Measurements from ENCODE around the gene TNIP3.
"Not testable (repeated sequence)": the region's sequence is repeated elsewhere in the genome, so short reads cannot be mapped to it uniquely, and the experiment has no call there.

The TNIP3 gene

DNA sequence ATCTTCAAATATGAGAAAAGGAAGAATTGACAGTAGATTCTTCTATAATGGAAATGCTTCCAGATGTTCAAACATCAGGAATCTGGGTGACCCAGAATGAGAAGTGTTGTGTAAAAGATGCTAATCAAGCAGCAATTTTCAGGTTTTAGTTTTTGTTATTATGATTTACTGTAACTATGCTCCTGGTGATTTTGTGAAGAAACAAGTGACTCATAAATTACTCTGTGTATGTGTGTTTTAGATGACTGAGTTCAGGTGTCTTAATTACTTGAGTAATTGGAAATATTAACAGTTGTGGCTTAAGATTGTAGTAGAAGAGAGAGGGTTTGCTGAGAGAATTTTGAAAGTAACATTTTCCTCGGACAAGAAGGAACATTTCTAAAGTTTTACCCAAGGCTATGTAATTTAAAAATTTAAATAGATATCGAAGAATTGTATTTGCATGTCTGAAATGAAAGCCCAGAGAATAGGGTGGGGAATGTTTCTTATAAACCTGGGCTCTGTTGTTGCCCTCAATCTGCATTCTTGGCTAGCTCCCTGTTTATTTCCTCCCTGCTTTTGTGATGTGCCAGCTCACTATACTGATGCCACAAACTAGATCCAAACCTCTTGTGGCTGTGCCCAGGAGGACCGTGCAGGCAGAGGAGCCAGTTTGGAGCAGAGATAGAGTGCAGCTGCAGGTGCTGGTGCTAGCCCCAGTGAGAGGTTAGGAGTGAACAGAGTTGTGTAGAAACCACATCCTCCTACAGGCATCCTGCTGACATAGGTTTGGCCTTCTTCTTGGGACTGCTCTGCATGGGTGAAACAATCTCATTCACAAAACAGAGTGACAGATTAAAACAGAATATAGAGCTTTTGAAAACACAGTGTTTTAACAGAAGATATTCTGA is 25.4 kb upstream of the TNIP3 start:
- FAIRE-seq = no peak

DNA sequence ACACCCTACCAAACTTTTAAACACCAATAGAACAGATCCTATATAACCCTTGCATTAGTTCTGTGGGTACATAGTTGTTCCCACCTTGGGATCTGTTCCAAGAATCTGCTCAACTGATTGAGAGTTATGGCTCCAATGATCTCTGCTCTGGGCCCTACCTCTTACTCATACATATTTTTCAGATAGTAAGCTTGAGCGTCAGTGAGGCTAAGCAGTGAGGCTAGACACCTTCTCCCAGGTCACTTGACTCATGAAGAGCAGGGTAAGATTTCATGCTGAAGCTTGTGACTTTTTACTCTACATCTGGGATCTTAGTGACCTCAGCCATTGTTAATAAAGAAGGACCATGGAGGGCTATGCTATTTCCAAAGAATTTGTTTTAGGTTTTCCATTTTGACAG is 23.1 kb upstream of the TNIP3 start:
- DNase-seq (ENCODE audit: insufficient read length, low spot score) (no peak), FAIRE-seq (no peak)
- TF ChIP-seq POLR2A (IDR thresholded peaks at IDR 0.05; ENCODE audit: low read depth, low read length) = no peak

More for the DNA sequence above, 25.4 kb upstream of the TNIP3 start:
- no peak for DNase-seq (ENCODE audit: insufficient read length, low spot score)
- TF ChIP-seq POLR2A (IDR thresholded peaks at IDR 0.05; ENCODE audit: low read depth, low read length) = no peak

DNA sequence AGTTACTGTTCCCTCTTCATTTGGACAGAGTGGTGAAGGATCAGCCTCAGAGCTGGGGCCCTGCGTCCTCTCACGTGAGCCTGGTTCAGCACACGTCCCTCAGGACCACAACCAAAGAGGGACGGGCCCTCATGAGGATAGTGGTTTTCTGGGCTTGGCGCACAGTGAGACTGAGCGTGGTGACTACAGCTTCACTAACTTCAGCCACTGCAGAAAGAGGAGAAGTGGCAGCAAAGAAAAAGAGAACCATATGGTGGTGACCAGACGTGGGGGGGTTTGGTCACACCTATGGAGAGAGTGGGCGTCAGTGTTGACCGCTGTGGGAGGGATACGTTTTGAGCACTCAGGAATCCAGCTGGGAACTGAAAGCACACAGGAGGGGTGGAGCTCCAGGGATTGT is 21.8 kb upstream of the TNIP3 start:
- TF ChIP-seq POLR2A (IDR thresholded peaks at IDR 0.05; ENCODE audit: low read depth, low read length) = no peak
- FAIRE-seq (no peak), DNase-seq (ENCODE audit: insufficient read length, low spot score) (no peak)

DNA sequence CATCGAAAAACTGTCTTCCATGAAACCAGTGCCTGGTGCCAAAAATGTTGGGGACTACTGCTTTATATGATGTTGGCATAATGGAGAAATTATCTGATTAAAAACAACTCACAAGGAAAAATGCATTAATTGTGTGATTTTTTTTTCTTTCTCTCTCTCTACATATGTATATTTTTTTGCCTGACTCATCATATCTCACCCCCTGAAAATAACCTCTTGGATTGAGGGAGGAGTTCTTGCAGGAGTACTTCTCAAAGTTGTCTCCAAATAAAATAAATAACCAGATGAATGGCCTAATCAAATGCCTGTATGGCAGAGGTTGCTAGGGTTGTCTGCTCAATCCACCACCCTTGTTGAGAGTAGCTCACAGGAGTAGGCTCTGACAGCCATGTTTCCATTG is 19.9 kb upstream of the TNIP3 start:
- no peak for TF ChIP-seq POLR2A (IDR thresholded peaks at IDR 0.05; ENCODE audit: low read depth, low read length)
- no peak for DNase-seq (ENCODE audit: insufficient read length, low spot score)
- no peak for FAIRE-seq

DNA sequence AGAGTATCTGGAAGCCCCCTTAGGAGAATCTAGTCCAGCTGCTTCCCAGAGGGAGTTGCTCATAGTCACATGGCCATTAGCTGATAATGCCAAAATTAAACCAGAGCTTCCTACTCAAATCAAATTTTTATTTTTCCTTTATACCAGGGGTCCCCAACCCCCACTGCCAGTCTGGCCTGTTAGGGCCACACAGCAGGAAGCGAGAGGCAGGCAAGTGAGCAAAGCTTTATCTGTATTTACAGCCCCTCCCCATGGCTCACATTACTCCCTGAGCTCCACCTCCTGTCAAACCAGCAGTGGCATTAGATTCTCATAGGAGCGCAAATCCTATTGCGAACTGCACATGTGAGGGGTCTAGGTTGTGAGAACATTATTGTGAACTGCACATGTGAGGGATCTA is 19.2 kb upstream of the TNIP3 start:
- FAIRE-seq (no peak), DNase-seq (ENCODE audit: insufficient read length, low spot score) (no peak)
- TF ChIP-seq POLR2A (IDR thresholded peaks at IDR 0.05; ENCODE audit: low read depth, low read length) = no peak

DNA sequence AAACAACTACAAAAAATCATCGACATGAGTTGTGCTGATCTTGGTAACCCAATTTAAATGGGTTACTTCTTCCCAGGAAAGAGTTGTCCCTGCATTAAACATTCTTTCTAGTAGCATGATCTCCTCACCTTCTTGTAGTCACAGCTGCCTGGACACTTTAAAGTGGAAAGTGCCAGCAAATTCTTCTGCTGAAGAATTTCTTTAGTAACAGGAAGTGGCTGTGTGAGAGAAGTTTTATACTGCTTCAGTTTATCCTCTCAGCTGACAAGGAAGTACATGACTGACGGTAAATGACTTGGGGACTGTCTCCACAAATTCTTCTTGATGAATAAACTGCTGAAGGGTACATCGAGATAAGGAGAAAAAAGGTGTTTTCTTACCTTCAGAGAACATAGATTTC is 18.2 kb upstream of the TNIP3 start:
- DNase-seq (ENCODE audit: insufficient read length, low spot score) = no peak
- no peak for FAIRE-seq
- no peak for TF ChIP-seq POLR2A (IDR thresholded peaks at IDR 0.05; ENCODE audit: low read depth, low read length)

DNA sequence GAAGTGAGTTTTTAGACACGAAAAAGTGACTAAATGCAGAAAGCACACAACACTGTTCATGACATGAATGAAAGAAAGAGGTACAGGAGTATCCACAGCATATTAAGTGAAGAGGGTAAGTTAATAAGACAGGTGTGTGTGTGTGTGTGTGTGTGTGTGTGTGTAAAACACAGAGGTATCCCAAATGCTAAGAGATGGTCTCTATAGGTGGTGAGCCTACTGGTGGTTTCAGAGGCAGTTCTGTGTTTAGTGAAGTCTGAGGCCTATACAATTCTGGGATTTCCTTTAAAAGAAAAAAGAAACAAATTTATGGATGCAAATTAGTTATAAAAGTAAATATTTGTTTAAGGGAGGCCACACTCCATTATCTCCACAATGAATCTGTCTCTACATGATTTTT is 17.4 kb upstream of the TNIP3 start:
- no peak for TF ChIP-seq POLR2A (IDR thresholded peaks at IDR 0.05; ENCODE audit: low read depth, low read length)
- DNase-seq (ENCODE audit: insufficient read length, low spot score) = no peak
- no peak for FAIRE-seq

DNA sequence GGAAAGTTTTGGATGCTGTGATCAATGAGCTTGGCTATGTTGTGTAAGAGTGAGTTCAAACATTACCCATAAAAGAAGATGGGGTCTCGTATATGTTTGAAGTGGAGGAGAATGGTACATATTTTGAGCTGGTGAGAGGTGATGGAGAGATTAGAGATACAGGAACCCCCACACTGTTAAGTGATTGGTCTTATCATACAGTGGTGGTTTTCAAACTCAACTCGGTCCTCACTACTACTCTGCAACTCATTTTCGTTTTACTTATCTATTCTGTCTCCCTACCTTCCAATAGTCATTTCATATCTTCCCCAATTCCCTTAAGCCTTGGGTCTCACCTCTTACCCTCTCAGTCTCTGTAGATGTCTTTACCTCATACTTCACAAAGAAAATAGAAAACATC is 16.4 kb upstream of the TNIP3 start:
- TF ChIP-seq POLR2A (IDR thresholded peaks at IDR 0.05; ENCODE audit: low read depth, low read length) = no peak
- FAIRE-seq (no peak), DNase-seq (ENCODE audit: insufficient read length, low spot score) (no peak)

DNA sequence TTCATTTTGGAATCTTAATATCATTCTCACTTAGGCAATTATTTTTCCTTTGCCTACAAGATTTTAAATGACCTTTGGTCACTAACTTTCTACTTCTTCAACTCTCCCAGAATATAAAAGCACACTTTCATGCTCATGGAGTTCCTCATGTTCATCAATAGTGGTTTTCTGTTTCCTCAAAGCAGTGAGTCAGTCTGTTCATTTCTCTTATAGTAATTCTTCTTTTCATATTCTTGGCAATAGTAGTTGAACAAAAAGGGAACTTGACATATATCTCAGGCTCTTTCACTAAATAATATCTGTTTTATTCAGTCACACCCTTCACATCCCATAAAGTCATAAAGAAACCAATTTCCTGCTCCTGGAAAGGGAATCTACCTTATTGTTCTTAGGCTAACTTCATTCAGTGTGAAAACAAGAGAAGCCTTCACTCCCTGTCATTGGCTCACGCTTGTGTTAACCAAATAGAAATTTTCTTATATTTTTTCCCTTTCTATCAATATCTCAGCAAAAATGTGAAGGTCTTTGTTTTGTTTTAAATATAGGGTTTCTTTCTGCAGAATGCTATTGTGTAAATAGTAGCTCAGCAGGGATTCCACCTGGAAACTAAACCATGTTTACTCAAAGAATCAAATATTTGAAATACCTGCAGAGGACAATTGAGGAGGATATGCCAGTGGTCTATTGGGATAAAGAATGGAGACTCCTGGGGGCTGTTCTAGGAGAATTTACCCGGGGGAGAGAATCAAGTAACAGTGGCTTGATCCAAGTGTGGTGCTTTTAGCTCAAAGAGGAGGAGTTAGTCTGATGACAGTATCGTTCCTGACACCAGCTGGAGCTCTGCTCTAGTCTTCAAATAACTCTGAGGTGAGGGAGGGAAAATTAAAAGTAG is 13.4 kb upstream of the TNIP3 start:
- no peak for FAIRE-seq
- no peak for DNase-seq (ENCODE audit: insufficient read length, low spot score)

DNA sequence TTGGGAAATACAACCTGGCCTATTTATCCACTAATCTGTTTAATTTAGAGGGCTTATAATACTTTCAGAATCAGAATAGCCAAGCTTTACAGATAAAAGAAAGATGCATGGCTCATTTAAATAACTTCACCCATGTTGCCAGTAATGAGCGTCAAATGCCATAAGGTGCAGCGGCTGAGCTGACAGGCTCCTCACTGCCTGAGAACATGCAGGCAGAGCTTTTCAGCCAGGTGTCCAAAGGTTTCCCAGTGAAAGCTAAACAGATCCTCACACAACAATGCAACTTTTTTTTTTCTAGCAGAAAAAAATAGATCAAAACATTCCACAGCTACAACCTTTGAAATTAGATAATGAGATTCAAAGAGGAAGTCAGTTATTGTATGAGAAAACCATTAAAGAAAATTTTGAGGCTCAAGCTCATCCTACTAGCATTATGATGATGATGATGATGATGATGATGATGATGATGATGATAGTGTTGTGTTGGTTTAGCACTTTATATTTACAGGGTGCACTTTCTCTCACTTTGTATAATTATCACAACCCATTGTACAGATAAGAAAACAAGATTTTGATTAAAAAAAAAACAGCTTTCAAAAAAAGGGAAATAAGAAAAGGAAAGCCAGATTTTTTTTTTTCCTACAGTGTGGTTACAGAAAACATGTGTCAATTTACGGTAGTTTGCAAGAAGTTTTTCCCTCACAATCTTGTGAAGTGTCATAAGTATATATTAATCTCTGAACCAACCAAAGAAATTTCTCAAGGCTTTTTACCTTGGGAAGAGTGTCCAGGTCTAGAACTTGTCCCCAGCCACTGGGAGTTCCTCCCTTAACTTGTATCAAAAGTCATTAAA is 12.2 kb upstream of the TNIP3 start:
- no peak for TF ChIP-seq POLR2A (IDR thresholded peaks at IDR 0.05; ENCODE audit: low read depth, low read length)
- DNase-seq (ENCODE audit: insufficient read length, low spot score) = no peak

More for the DNA sequence above, 13.4 kb upstream of the TNIP3 start:
- no peak for TF ChIP-seq POLR2A (IDR thresholded peaks at IDR 0.05; ENCODE audit: low read depth, low read length)

DNA sequence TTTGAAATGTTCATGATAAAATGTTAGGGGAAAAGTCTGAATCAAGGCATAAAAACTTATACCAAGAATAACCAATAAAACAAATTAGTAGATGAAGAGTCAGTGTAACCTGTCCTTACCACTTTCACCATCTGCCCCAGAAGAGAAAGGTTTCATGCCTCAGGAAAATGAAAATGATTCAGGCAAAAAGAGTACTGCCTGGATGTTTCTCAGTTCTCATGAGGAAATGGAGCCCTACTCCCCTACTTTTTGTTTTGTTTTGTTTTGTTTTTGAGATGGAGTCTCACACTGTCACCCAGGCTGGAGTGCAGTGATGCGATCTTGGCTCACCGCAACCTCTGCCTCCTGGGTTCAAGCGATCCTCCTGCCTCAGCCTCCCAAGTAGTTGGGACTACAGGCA is 7.4 kb upstream of the TNIP3 start:
- FAIRE-seq; DNase-seq (ENCODE audit: insufficient read length, low spot score): not testable (repeated sequence)

More for the DNA sequence above, 12.2 kb upstream of the TNIP3 start:
- no peak for FAIRE-seq

DNA sequence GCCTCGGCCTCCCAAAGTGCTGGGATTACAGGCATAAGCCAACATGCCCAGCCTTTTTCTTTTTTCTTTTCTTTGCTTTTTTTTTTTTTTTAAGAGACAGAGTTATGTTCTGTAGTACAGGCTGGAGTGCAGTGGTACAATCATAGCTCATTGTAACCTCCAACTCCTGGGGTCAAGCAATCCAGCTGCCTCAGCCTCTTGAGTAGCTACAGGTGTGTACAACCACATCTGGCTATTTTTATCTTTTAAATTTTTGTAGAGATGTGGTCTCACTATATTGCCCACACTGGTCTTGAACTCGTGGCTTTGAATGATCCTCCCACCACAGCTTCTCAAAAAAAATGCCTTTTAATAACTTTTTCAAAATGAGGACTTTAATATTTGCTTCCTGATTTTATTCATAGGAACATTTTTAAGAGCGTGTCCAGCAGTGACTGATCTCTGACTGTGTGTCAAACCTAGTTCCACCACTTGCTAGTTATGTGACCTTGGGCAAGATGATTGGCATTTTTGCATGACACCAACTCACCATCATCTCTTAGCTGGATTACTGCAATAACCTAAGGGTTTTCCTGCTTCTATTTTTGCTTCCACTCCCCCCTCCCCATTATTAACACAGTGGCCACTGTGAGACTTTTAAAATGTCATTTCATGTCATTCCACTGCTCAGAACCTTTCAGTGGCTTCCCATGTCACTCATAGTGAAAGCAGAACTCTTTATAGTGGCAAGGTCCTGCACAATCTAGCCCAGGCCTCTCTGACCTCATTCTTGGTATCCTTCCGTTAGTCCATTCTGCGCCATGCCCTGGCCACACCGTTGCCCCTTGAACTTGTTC is 4.5 kb upstream of the TNIP3 start:
- FAIRE-seq (no peak), DNase-seq (ENCODE audit: insufficient read length, low spot score) (no peak)
- no peak for TF ChIP-seq POLR2A (IDR thresholded peaks at IDR 0.05; ENCODE audit: low read depth, low read length)

DNA sequence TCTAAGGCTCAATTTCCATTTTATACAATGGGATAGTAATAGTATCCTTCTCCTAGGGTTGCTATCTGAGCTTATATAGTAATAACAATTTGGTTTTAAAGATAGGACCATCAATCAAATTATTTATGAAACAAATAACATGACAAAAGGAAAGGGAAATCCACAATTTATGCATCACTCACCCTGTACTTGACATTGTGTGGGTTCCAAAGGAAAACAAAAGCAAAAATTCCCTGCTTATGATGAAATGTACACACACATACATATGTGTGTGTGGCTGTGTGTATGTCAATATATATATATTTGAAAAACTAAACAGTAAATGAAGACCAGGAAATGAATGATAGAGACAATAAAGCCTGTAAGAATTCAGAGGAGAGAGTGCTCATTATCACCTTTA is 2.9 kb upstream of the TNIP3 start:
- DNase-seq (ENCODE audit: insufficient read length, low spot score) (no peak), FAIRE-seq (no peak)

More for the DNA sequence above, 2.9 kb upstream of the TNIP3 start:
- TF ChIP-seq POLR2A (IDR thresholded peaks at IDR 0.05; ENCODE audit: low read depth, low read length) = no peak

All from H54 (cell line).